HEK293 (cell line): Measurements from ENCODE around the gene DPH6.

Experiments used
- CTCF ChIA-PET: fragments of 350-600 bp; formaldehyde crosslinking; extraction: SDS; loops from one replicate; lab custom pipeline; 2021; ENCODE audit warnings: antibody characterized with exemption; lab: Yijun Ruan, JAX
- POLR2A ChIA-PET: fragments of 300-600 bp; formaldehyde crosslinking; extraction: SDS; loops from one replicate; lab custom pipeline; 2020; ENCODE audit warnings: antibody characterized with exemption, inconsistent platforms; lab: Yijun Ruan, JAX
- H3K27ac ChIP-seq: fragments of 200-500 bp; sonication (Bioruptor generic); 2 replicates; pipeline ENCODE4 v1.5.1; 2014; ENCODE audit warnings: low read depth, low read length, control low read depth, inconsistent platforms; ENCODE audit errors: extremely low read depth
- H3K36me3 ChIP-seq, 2 experiments: fragments of 200-500 bp in 1 of 2; sonication (Bioruptor generic) in 1 of 2; 1 replicate in 1 of 2; 2 replicates in 1 of 2; pipeline ENCODE4 v1.5.1; 2014 to 2017; ENCODE audit warnings: inconsistent platforms in 2 of 2, low read length in 2 of 2; ENCODE audit not compliant: control insufficient read depth in 2 of 2, insufficient read depth in 1 of 2
- H3K4me1 ChIP-seq: fragments of 200-500 bp; sonication (Bioruptor generic); 2 replicates; pipeline ENCODE4 v1.5.1; 2014; ENCODE audit warnings: mild to moderate bottlenecking, low read length, inconsistent platforms; ENCODE audit not compliant: control insufficient read depth, insufficient read depth
- H3K4me3 ChIP-seq: 2 replicates; pipeline ENCODE4 v1.5.1; 2011; ENCODE audit warnings: low read depth, mild to moderate bottlenecking, control low read depth, low read length, moderate library complexity
- H3K9me3 ChIP-seq: fragments of 200-500 bp; sonication (Bioruptor generic); 2 replicates; pipeline ENCODE4 v1.5.1; 2014; ENCODE audit warnings: low read depth, low read length, inconsistent platforms; ENCODE audit not compliant: control insufficient read depth, insufficient read depth
- CTCF ChIP-seq: fragments of 450-650 bp; formaldehyde crosslinking; IDR thresholded peaks from 2 replicates; pipeline ENCODE4 v1.5.1; 2016; ENCODE audit warnings: missing biosample characterization, missing genetic modification characterization
- GLI4 ChIP-seq: fragments of 450-650 bp; formaldehyde crosslinking; IDR thresholded peaks from 2 replicates; pipeline ENCODE4 v1.5.1; 2016; ENCODE audit warnings: missing biosample characterization, missing genetic modification characterization
- PRDM1 ChIP-seq: fragments of 450-650 bp; formaldehyde crosslinking; IDR thresholded peaks from 2 replicates; pipeline ENCODE4; 2016; ENCODE audit warnings: missing biosample characterization, missing genetic modification characterization
- PRDM6 ChIP-seq: fragments of 450-650 bp; formaldehyde crosslinking; IDR thresholded peaks from 2 replicates; pipeline ENCODE4 v1.5.1; 2017; ENCODE audit warnings: missing biosample characterization, missing genetic modification characterization
- REPIN1 ChIP-seq: fragments of 450-650 bp; formaldehyde crosslinking; IDR thresholded peaks from 2 replicates; pipeline ENCODE4 v1.5.1; 2017; ENCODE audit warnings: missing biosample characterization, missing genetic modification characterization, low read depth
- REST ChIP-seq: fragments of 450-650 bp; formaldehyde crosslinking; IDR thresholded peaks from 2 replicates; pipeline ENCODE4 v1.5.1; 2016; ENCODE audit warnings: missing biosample characterization, missing genetic modification characterization
- ZBTB10 ChIP-seq: fragments of 450-650 bp; formaldehyde crosslinking; IDR thresholded peaks from 2 replicates; pipeline ENCODE4 v1.5.1; 2016; ENCODE audit warnings: missing biosample characterization, missing genetic modification characterization
- ZBTB21 ChIP-seq: fragments of 450-650 bp; formaldehyde crosslinking; IDR thresholded peaks from 2 replicates; pipeline ENCODE4 v1.5.1; 2017; ENCODE audit warnings: missing biosample characterization, missing genetic modification characterization
- ZBTB49 ChIP-seq: fragments of 450-650 bp; formaldehyde crosslinking; IDR thresholded peaks from 2 replicates; pipeline ENCODE4 v1.5.1; 2016; ENCODE audit warnings: missing biosample characterization, missing genetic modification characterization, low read depth
- ZNF146 ChIP-seq: fragments of 450-650 bp; formaldehyde crosslinking; IDR thresholded peaks from 2 replicates; pipeline ENCODE4 v1.5.1; 2016; ENCODE audit warnings: missing biosample characterization, missing genetic modification characterization
- ZNF202 ChIP-seq: fragments of 450-650 bp; formaldehyde crosslinking; IDR thresholded peaks from 2 replicates; pipeline ENCODE4 v1.5.1; 2016; ENCODE audit warnings: missing biosample characterization, missing genetic modification characterization, borderline replicate concordance
- ZNF221 ChIP-seq: fragments of 450-650 bp; formaldehyde crosslinking; IDR thresholded peaks from 2 replicates; pipeline ENCODE4 v1.5.1; 2017; ENCODE audit warnings: missing biosample characterization, missing genetic modification characterization, borderline replicate concordance
- ZNF26 ChIP-seq: fragments of 450-650 bp; formaldehyde crosslinking; IDR thresholded peaks from 2 replicates; pipeline ENCODE4 v1.5.1; 2016; ENCODE audit warnings: missing biosample characterization, missing genetic modification characterization
- ZNF362 ChIP-seq: fragments of 450-650 bp; formaldehyde crosslinking; IDR thresholded peaks from 2 replicates; pipeline ENCODE4 v1.5.1; 2016; ENCODE audit warnings: missing biosample characterization, missing genetic modification characterization
- ZNF37A ChIP-seq: fragments of 450-650 bp; IDR thresholded peaks from 2 replicates; pipeline ENCODE4 v1.5.1; 2018; ENCODE audit warnings: missing biosample characterization, missing genetic modification characterization
- ZNF416 ChIP-seq: fragments of 450-650 bp; formaldehyde crosslinking; IDR thresholded peaks from 2 replicates; pipeline ENCODE4 v1.5.1; 2016; ENCODE audit warnings: missing biosample characterization, missing genetic modification characterization
- ZNF48 ChIP-seq: fragments of 450-650 bp; formaldehyde crosslinking; IDR thresholded peaks from 2 replicates; pipeline ENCODE4 v1.5.1; 2016; ENCODE audit warnings: missing biosample characterization, missing genetic modification characterization
- ZNF558 ChIP-seq: fragments of 450-650 bp; formaldehyde crosslinking; IDR thresholded peaks from 2 replicates; pipeline ENCODE4 v1.5.1; 2016; ENCODE audit warnings: missing biosample characterization, missing genetic modification characterization
- ZNF596 ChIP-seq: fragments of 450-650 bp; IDR thresholded peaks from 2 replicates; pipeline ENCODE4 v1.5.0; 2018; ENCODE audit warnings: missing biosample characterization, mild to moderate bottlenecking, missing genetic modification characterization, moderate library complexity
- ZNF76 ChIP-seq: fragments of 450-650 bp; formaldehyde crosslinking; IDR thresholded peaks from 2 replicates; pipeline ENCODE4; 2016; ENCODE audit warnings: low read depth, missing biosample characterization, missing genetic modification characterization, borderline replicate concordance
- ZXDB ChIP-seq: fragments of 450-650 bp; formaldehyde crosslinking; IDR thresholded peaks from 2 replicates; pipeline ENCODE4 v1.5.1; 2016; ENCODE audit warnings: missing biosample characterization, missing genetic modification characterization

The DPH6 gene

GRCh38 chr15:35410775-35411174 lies 135.2 kb downstream of the DPH6 start:
- Histone ChIP-seq H3K27ac (no peak overlapping the region), H3K4me3 (no peak overlapping the region), H3K36me3 (no peaks in the 10 kb centered on the region), H3K9me3 (no peaks in the 10 kb centered on the region), H3K4me1 (no peaks in the 10 kb centered on the region)
- CTCF ChIA-PET, result interaction anchor here (0.6 kb wide), 1 partner anchor 230 kb away, joined by 3 read pairs; no protein-coding TSS in a partner anchor
- POLR2A ChIA-PET, result no interaction called here
- TF ChIP-seq REST, result no peak
- TF ChIP-seq ZNF596 (tag by site-specific recombination), result no peak
- TF ChIP-seq PRDM6 (tag by site-specific recombination), result no peak
- TF ChIP-seq ZNF37A (tag by site-specific recombination), result no peak
- no peak for TF ChIP-seq REPIN1 (tag by site-specific recombination)
- no peak for TF ChIP-seq ZNF48
- TF ChIP-seq ZNF558 (tag by site-specific recombination), result no peak
- TF ChIP-seq ZNF146 (tag by site-specific recombination), result no peak
- no peak for TF ChIP-seq ZNF362
- no peak for TF ChIP-seq CTCF
- no peak for TF ChIP-seq ZNF416 (tag by site-specific recombination)
- TF ChIP-seq PRDM1 (tag by site-specific recombination), result no peak
- TF ChIP-seq GLI4 (tag by site-specific recombination), result no peak

- CTCF ChIA-PET, result no interaction called here
- Histone ChIP-seq H3K27ac (no peak overlapping the region), H3K9me3 (no peaks in the 10 kb centered on the region), H3K4me1 (no peaks in the 10 kb centered on the region), H3K36me3 (no peaks in the 10 kb centered on the region), H3K4me3 (no peak overlapping the region)
- POLR2A ChIA-PET, result no interaction called here
- TF ChIP-seq ZNF202 (tag by site-specific recombination), result no peak
- TF ChIP-seq ZNF76 (tag by site-specific recombination), result no peak
- no peak for TF ChIP-seq ZNF221 (tag by site-specific recombination)
- no peak for TF ChIP-seq ZXDB (tag by site-specific recombination)
- TF ChIP-seq ZNF26 (tag by site-specific recombination), result no peak
- no peak for TF ChIP-seq ZBTB10
- no peak for TF ChIP-seq ZBTB21
- no peak for TF ChIP-seq ZBTB49 (tag by site-specific recombination)
- TF ChIP-seq REPIN1 (tag by site-specific recombination), result no peak
Measured at GRCh38 chr15:35399901-35400300, 146.1 kb downstream of the DPH6 start.
